Measurements from ENCODE around the gene MYH9.

Gene MYH9

GRCh38 chr22:36329254-36330078 lies 58.3 kb downstream of the MYH9 start:
- DNase-seq: peak; percentile 86

GRCh38 chr22:36328635-36329253 lies 59.0 kb downstream of the MYH9 start:
- DNase-seq: peak; percentile 42

- no peak for DNase-seq
Measured at GRCh38 chr22:36327922-36328551, 59.7 kb downstream of the MYH9 start.

GRCh38 chr22:36326178-36327161 lies 61.3 kb downstream of the MYH9 start:
- no peak for DNase-seq

GRCh38 chr22:36325154-36326031 lies 62.4 kb downstream of the MYH9 start:
- no peak for DNase-seq

GRCh38 chr22:36324414-36324813 lies 63.4 kb downstream of the MYH9 start:
- no peak for DNase-seq

- DNase-seq: no peak
Measured at GRCh38 chr22:36323855-36324331, 63.9 kb downstream of the MYH9 start.

GRCh38 chr22:36323182-36323854 lies 64.4 kb downstream of the MYH9 start:
- DNase-seq: no peak

- DNase-seq: no peak
Measured at GRCh38 chr22:36322602-36322915, 65.2 kb downstream of the MYH9 start.

GRCh38 chr22:36321797-36322601 lies 65.8 kb downstream of the MYH9 start:
- no peak for DNase-seq

- no peak for DNase-seq
Measured at GRCh38 chr22:36320553-36320952, 67.2 kb downstream of the MYH9 start.

GRCh38 chr22:36319595-36320497 lies 67.9 kb downstream of the MYH9 start:
- DNase-seq: no peak

- DNase-seq: no peak
Measured at GRCh38 chr22:36318442-36318841, 69.3 kb downstream of the MYH9 start.

GRCh38 chr22:36317658-36318271 lies 70.0 kb downstream of the MYH9 start:
- DNase-seq: no peak

- no peak for DNase-seq
Measured at GRCh38 chr22:36316419-36316818, 71.3 kb downstream of the MYH9 start.

- DNase-seq: no peak
Measured at GRCh38 chr22:36315325-36315724, 72.4 kb downstream of the MYH9 start.

GRCh38 chr22:36311386-36312085 lies 76.2 kb downstream of the MYH9 start:
- no peak for DNase-seq

- no peak for DNase-seq
Measured at GRCh38 chr22:36308880-36309279, 78.9 kb downstream of the MYH9 start.
